GM18517 (cell line): Measurements from ENCODE around the gene GABRG3.

Experiments used
- ATAC-seq: cut with Tn5 transposase; IDR thresholded peaks from one replicate; pipeline ENCODE4 v1.9.1; 2021; ENCODE audit warnings: mild to moderate bottlenecking, moderate library complexity; ENCODE audit not compliant: unreplicated experiment

GABRG3 gene

GRCh38 chr15:27094235-27094634, 123.3 kb downstream of the GABRG3 start:
- no peak for ATAC-seq

GRCh38 chr15:27095886-27096624, 125.1 kb downstream of the GABRG3 start:
- no peak for ATAC-seq

GRCh38 chr15:27097506-27097905, 126.5 kb downstream of the GABRG3 start:
- ATAC-seq: no peak

- no peak for ATAC-seq
Observed at GRCh38 chr15:27101982-27102381, 131.0 kb downstream of the GABRG3 start.

GRCh38 chr15:27111323-27111722, 140.3 kb downstream of the GABRG3 start:
- no peak for ATAC-seq

- ATAC-seq: no peak
Observed at GRCh38 chr15:27114473-27114872, 143.5 kb downstream of the GABRG3 start.

GRCh38 chr15:27119695-27120266, 148.8 kb downstream of the GABRG3 start:
- no peak for ATAC-seq

GRCh38 chr15:27121672-27122071, 150.7 kb downstream of the GABRG3 start:
- no peak for ATAC-seq

- ATAC-seq: no peak
Observed at GRCh38 chr15:27123291-27123690, 152.3 kb downstream of the GABRG3 start.

- no peak for ATAC-seq
Observed at GRCh38 chr15:27123808-27124207, 152.8 kb downstream of the GABRG3 start.

GRCh38 chr15:27124287-27124871, 153.4 kb downstream of the GABRG3 start:
- ATAC-seq: no peak

GRCh38 chr15:27125185-27125584, 154.2 kb downstream of the GABRG3 start:
- no peak for ATAC-seq

GRCh38 chr15:27126449-27126848, 155.5 kb downstream of the GABRG3 start:
- no peak for ATAC-seq

GRCh38 chr15:27127815-27128570, 157.0 kb downstream of the GABRG3 start:
- ATAC-seq: no peak

GRCh38 chr15:27133249-27133648, 162.3 kb downstream of the GABRG3 start:
- ATAC-seq: no peak

GRCh38 chr15:27134481-27134880, 163.5 kb downstream of the GABRG3 start:
- ATAC-seq: no peak

GRCh38 chr15:27135151-27135550, 164.2 kb downstream of the GABRG3 start:
- ATAC-seq: no peak

- no peak for ATAC-seq
Observed at GRCh38 chr15:27137127-27137526, 166.1 kb downstream of the GABRG3 start.

- ATAC-seq: no peak
Observed at GRCh38 chr15:27165590-27165989, 194.6 kb downstream of the GABRG3 start.

GRCh38 chr15:27166917-27167316, 195.9 kb downstream of the GABRG3 start:
- no peak for ATAC-seq

- ATAC-seq: no peak
Observed at GRCh38 chr15:27167738-27168137, 196.8 kb downstream of the GABRG3 start.

GRCh38 chr15:27170851-27171250, 199.9 kb downstream of the GABRG3 start:
- no peak for ATAC-seq
